LNCAP (cell line): ENCODE measurements around the gene HS1BP3.

Experiments
- CTCF ChIP-seq: fragments of 450-650 bp; IDR thresholded peaks from 2 replicates; pipeline ENCODE4 v1.5.1; 2017; ENCODE audit warnings: mild to moderate bottlenecking

HS1BP3 gene

GRCh38 chr2:20569464-20570223 is 81.3 kb downstream of the HS1BP3 start:
- no peak for TF ChIP-seq CTCF

GRCh38 chr2:20568501-20569463 is 82.1 kb downstream of the HS1BP3 start:
- TF ChIP-seq CTCF = no peak

GRCh38 chr2:20567926-20568179 is 83.0 kb downstream of the HS1BP3 start:
- no peak for TF ChIP-seq CTCF
